GM21576 (cell line): ENCODE data around the gene HDAC10.

ENCODE experiments used
- ATAC-seq: cut with Tn5 transposase; IDR thresholded peaks from one replicate; pipeline ENCODE4 v1.9.1; 2021; ENCODE audit warnings: mild to moderate bottlenecking, moderate library complexity; ENCODE audit not compliant: unreplicated experiment

The HDAC10 gene

DNA sequence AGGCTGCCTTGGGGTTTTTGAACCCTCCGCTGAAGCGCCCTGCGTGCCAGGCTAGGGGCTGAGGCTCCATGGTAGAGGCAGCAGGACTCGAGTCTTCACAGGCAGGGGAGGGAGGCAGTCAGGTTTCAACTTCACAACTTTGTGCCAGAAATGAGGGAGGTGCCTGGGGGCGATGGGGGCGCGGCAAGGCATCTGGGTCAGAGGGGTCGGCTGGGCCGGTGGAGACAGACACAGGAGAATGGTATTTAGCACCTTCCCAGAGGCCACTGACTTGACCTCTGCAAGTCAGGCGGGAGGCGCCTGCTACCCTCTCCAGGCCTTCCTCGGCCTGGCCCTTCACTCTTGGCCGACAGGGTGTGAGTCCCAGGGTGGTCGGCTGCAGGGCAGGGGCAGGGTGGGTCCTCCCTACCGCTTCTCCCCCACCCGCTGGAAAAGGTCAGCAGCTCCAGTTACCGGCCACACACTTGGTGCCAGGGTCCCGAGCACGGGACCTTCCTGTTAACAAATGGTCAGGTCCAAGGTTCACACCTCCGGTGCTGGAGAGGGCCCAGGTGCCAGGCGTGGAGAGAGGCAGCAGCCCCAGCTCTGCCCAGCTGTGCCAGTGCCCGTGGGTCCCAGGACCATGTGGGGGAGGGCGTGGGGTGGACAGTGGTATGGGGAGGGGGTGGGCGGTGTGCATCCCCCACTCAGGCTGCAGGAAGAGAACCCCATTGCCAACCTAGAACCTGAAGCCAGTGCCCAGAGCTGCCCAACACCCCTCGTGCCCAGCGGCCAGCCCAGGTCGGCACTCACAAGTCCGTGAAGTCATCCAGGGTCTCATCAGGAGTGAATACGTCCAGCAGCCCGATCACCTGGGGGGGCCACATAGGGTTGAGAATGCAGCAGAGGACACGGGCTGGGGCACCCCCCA is 6.6 kb upstream of the HDAC10 start:
- ATAC-seq: no peak

DNA sequence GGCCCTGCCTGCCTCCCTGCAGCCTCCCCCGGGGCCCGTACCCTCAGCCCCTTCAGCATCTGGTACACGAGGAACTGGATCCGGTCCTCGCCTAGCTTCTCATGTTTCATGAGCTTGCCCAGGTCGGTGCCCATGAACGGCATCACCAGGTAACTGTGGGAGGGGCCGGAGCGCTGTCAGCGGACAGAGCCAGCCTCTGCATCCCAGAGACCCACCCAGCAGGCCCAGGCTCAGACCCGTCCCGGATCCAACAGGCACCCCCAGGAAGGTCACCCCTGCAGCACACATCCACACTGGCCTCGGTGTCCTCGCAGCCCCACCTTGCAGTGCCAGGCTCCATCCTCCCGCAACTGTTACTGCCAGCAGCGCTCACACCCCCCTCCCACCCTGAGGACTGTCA is 6.0 kb upstream of the HDAC10 start:
- no peak for ATAC-seq

DNA sequence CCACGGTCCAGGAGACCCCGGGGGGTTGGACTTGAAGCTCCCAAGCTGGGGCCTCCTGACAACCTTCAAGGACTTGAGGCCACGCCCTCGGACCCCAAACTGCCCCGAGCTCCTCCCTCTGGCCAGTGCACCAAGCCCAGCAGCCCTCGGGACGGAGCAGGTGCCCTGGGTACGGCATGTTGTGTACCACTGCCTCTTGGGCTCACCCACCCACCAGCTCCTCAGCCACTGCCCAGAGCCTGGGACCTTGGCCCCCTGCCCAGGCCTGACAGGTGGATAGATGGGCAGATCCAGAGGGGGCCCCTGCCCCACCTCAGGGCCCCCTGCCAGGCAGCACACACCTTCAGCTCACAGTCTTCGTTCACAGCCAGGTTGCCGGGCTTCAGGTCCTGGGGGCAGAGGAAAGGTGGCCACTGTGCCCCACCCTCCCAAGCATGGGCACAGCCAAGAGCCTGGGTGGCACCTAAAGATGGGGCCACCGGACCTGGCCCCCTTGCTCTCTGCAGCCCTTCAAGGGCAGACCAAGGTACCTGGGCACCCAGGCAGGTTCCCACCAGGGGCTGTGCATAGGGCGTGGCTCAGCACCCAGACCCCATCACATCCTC is 5.3 kb upstream of the HDAC10 start:
- no peak for ATAC-seq

DNA sequence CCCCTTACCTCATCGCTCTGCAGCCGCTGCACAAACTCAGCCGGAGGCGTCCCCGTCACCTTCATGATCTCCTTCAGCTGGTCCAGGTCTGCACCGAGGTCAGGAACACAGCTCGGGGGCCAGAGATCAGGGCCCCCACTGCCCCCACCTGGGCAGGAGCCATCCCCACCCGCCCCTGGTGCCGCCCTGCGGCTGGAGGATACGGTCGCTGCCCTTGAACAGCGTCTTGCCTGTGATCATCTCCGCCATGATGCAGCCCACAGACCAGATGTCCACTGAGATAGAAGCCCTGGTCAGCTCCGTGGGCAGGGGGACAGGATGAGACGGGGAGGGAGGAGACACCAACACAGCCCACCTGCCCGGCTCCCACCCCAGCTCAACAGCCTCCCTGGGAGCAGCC is 4.5 kb upstream of the HDAC10 start:
- ATAC-seq: no peak

DNA sequence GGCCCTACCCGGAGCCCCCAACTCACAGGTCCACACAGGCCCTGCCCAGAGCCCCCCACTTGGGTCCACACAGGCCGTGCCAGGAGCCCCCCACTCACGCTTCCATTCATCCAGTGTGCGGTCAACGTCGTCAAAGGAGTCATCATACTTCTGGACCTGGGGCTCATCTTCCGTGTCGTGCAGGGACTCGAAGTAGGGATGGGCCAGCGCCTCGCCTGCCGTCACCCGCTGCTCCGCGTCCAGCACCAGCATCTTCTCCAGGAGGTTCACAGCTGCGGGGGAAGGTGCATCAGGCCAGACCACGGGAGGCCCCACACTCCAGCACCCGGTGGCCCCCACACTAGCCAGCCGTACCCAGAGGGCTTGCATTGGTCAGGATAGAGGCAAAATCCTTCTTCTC is 4.0 kb upstream of the HDAC10 start:
- no peak for ATAC-seq

DNA sequence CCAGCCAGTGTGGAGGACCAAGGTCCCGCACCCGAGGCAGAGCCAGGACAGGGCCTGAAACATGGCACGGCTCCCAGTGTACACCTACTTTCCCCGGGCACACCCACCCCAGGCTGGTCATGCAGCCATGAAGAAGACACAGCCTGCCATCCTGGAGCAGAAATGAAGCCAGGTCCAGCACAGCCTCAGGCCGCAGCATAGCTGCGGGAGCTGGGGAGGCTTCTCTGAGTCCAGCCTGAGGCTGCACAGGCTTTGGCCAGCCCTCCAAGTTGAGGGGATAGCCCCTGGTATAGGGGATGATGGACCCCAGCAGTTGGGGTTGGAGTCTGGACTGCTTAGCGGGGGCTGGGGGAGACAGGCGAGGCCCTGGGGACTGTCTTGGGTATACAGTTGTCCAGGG is 2.9 kb upstream of the HDAC10 start:
- ATAC-seq: no peak

DNA sequence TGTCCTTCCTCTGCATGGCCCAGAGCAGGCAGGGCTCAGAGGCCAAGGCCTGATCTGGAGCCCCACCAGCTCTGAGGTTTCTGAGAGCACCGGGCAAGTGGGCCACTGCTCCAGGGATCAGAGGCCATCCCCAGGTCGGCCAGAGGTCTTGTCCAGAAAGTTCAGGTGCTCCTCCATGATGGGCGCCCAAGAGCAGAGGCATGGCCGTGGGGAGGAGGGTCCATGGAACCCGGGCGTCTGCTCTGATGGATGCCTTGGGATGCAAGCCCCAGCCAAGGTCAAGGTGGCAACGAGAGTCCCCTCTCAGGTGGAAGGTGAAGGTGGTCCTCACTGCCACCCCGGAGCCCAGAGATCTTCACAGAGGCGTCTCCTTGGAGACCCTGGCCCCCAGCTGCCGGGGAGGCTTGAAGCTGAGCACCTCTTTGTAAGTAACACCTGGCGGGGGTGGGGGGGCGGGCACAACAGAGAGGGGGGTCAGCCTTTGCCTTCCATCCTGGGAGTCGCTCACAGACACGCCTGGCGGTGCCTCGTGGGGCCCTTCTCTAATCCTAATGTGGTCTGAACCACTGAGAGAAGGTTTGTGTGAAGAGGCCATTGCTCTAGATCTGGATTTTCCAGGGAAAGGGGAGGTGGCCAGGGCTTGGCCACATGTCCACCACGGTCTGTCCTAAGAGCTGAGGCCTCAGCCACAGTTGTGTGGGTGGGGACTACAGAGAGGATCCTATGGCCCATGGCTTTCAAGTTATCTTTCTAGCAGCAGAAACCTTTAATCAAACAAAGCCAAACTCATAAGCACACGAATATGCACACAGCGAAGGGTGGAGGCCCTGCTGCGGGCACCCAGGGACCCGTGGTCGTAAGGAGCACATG is 2.2 kb upstream of the HDAC10 start:
- ATAC-seq: no peak

DNA sequence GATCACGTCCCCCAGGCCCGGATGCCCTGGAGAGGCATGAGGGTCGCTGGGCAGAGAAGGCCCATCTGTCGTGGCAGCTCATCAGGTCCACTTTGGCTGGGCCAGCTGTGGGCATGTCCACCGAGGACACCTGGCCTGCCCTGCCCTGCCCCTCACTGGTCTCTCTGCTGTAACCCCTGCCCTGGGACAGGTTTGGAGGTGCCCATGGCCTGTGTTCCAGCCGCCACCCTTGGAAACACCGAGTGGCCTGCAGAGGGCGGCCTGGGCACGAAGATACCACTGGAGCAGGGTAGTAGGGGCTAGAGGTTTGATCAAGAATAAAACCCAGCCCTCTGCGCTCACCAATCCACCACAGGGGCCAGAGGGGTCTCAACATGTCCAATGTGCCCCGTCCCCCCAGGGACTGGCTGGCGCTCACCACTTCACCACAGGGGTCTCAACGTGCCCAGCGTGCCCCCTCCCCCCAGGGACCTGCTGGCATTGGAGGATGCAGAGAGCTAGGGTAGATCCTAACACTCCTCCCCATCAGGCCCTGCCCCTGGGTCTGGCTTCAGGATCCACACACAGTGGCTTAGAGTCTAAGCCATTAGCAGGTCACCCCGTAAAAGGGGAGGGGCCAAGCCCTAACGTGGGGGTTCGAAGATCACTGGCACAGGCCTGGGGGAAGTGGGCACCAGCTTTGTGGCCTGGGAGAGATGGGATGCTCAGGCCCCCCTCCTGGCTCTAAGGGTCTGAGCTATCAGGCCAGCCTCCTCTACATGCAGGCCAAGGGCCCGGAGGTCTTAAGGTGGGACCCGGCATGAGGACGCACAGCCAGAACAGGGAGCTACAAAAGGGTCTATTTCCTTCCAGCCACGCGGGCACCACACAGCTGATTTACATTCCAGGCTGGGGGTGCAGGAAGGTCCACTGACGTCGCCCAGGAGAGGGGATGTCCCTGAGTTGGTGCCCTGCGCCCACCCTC is 1.3 kb upstream of the HDAC10 start:
- ATAC-seq: no peak

DNA sequence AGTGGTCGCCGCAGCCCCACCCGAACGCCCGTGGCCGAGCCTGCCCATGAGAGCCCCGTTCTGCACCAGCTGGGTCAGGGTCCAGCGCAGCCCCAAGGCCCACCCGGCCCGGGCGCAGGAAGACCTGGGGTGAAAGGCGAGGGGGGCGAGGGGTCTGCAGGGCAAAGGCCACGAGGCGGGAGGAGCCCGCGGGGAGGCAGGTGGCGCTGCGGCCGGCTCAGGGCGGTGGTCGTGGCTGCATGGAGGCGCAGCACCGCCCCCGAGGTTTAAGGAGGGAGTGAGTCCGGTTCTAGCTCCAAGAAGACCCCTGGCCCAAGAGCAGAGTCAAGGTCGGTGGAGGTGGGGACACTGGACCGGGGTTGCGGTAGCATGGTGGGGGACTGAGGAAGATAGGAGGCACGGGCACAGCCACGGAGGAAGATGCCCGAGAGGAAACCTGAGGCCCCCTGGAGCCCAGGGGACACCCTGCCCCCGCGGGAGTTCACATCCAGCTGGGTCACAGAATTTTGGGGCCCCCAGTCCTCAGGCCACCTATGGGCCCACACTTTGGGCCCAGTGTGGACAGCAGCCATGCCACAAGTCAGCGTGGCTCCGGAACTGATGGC is 514 bp upstream of the HDAC10 start:
- no peak for ATAC-seq

DNA sequence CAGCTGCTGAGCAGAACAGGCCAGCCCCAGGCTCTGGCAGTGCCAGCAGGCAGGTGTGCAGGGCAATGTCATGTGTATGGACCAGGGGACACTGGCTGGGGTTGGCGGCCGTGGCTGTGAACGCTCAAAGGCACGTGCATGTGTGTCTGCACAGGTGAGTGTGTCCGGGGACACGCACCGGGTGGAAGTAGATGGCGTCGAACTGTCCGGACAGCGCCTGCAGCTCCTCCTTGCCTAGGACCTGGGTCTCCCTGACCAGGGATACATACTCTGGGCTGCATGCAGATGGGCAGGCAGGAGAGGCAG is 863 bp downstream of the HDAC10 start:
- ATAC-seq: no peak

DNA sequence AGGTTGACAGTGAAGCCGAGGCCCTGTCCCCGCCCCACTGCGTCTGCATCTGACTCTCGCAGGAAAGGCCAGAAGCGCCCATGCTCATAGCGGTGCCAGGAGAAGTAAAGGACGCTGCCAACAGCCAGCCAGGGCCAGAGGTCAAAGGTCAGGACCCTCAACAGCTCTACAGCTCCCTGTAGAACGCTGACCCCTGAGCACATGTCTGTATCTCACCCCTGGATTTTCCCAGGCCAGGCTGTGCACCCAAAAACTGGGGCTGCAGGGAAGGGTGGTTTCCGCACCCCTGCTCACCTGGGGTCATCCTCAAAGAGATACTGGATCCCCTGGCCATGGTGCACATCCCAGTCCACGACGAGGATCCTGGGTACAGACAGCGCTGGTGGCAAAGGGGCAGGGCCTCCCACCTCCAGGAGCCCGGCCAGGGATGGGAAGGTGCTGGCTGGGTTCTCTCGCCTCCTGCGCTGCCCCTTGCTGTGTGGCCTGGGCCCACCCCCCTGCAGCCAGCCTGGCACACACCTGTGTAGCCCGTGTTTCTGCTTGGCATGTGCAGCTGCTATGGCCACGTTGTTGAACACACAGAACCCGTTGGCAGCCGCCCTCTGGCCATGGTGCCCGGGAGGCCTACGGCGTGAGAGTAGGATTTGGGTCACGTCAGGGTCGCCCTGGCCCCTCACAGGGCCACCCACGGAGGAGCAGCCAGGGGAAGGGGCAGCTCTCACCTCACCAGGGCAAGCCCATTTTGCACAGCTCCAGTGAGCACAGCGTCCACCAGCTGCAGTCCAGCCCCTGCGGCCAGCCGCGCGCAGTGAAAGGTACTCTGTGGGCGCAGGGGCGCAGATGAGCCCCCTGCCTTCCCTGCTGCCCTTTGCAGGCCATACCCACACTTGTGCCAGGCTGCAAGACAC is 1.5 kb downstream of the HDAC10 start:
- no peak for ATAC-seq

DNA sequence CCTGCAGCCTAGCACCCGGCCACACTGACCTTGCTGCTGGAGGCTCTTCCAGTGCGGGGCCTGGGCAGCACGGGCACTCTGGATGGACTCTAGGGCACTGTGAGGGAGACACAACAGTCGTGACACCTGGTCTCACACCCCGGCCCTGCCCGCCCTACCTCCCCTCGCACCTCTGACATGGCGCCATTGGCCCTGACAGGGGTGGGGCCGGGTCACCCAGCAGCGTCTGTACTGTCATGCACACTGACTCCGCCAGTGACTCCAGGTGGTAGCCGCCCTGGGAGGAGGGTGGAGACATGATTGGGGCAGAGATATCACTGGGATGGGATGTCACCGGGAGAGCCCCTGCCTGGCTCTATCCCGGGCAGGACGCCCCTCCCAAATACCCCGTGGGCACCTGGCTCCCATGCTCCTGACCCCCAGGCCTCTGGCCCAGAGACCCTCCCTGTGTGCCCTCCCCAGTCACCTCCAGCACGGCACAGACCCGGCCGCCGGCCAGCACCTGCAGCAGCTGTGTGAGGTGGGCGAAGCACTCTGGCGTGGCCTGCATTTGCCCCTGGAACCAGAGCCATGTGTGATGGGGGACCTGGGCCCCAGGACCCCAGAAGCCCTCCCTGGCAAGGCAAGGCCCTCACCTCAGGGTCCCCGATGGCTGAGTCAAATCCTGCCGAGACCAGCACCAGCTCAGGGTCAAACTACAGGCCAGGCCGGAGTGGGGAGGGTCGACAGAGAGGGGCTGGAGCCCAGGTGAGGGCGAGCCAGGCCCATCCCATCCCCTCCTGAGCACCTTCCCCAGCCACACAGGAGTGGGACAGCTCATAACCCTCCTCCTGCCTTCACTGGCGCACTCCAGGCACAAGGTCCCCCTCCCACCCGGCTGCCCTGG is 2.6 kb downstream of the HDAC10 start:
- no peak for ATAC-seq

DNA sequence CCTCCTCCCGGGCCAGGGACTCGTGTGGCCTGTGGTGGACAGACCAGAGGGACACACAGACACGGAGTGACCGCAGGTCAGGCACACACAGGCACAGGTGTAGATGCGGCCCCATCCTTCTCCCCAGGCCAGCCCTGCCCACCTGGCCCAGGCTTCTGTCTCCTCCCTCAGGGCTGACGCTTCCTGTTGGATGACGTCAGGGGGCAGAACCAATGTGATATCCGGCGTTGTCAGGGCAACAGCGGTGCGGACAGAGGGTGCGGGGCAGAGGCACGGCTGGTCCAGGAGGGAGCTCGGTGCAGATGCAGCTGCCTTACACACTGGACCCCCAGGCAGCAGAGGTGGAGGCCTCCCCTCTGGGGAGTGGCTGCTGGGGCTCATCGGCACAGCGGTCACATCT is 3.3 kb downstream of the HDAC10 start:
- no peak for ATAC-seq

DNA sequence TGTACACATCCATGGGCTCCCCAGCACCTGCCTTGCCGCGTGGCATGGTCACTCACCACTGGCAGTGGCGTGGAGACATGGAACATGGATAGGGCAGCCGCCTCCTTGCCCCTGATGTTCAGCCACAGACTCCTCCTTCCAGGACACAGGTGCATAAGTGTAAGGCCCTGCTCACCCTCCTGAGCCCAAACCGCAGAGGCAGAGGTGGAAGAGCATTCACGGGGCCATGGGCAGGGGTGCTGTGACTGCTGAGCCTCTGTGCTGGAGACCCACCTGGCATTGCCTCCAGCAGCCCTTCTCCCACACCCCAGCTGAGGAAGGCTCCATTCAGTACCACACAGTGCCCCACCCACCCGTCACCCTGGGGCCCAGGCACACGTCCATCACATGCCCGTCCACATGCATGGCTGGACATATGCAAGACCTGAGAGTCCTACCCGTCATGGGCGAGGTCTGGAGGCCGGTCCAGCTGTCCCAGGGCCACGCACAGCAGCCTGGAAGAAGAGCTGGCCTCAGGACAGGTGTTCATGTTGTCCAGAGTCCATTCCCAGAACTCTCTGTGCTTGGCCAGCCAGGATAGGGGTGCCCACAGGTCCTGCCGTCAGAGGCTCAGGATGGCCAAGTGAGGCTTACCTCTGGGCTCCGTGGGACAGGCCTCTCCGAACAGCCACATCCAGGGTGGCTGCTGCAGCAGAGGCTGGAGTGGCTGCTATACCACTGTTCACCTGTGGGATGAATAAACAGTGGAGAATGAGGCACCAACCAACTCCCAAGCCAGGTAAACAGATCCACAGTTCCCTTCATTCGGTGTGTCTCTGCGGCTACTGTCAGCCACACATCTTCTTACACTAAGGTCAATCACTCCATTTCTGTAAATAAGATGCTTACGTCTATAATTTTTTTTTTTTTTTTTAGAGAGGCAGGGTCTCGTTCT is 4.6 kb downstream of the HDAC10 start:
- ATAC-seq: no peak

DNA sequence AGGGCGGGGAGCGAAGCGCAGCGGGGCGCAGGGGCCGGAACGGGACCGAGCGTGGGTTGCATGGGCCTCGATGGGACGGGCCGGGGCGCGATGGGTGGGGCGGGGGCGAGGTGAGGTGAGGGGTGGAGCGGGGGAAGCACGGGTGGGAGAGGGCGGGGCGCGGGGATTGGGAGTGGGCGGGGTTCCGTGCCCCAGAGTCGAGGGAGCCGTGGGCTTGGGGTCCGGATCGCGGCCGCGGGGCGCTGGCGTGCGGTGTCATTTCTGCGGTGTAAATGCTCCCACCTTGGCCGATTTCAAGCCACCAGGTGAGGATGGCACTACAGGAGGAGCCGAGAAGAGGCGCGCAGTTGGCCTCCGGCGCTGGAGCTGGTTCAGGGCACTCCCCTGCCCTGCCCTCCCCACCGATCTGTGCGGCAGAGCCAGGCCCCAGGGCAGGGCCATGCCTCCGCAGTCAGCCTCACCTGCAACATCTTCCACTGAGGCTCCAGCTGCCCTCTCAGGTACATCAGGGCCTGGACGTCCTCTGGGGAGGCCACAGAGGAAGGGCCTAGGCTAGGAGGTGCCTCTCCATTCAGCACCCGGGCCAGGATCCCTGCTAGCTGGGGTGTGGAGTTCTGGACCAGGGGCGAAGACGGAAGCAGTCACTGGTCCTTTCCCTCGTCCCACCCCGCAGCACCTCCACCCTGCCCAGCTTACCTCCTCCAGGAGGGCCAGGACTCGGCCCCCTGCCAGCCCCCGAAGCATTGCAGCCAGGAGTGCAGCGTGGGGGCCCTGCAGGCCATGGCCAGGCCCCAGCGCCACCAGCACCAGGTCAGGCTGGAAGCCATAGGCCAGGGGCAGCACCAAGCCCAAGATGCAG is 5.6 kb downstream of the HDAC10 start:
- ATAC-seq: no peak
